H9 (cell line): ENCODE measurements around the gene BATF. TPM values are rescaled to one million over a fixed set of nuclear protein-coding genes. Genes with fewer than 3 reads are reported as not detected.

Experiments
- DNase-seq: peaks from one replicate; pipeline ENCODE4 v3.0.0-alpha.2; 2017
- H2AFZ ChIP-seq: one replicate; pipeline ENCODE4 v1.6.1; 2013; ENCODE audit warnings: mild to moderate bottlenecking, low read length, control low read depth, moderate library complexity
- H2AK5ac ChIP-seq: 2 replicates; pipeline ENCODE4 v1.6.1; 2013; ENCODE audit warnings: low read length, control low read depth, mixed read lengths; ENCODE audit not compliant: insufficient read length
- H2BK120ac ChIP-seq: one replicate; pipeline ENCODE4 v1.6.1; 2013; ENCODE audit warnings: low read depth, mild to moderate bottlenecking, low read length, control low read depth, inconsistent platforms; ENCODE audit not compliant: poor library complexity, severe bottlenecking
- H2BK12ac ChIP-seq: 2 replicates; pipeline ENCODE4 v1.6.1; 2013; ENCODE audit warnings: low read length, control low read depth, mixed read lengths, low read depth; ENCODE audit not compliant: insufficient read length
- H2BK15ac ChIP-seq: 2 replicates; pipeline ENCODE4 v1.6.1; 2013; ENCODE audit warnings: low read depth, low read length, control low read depth
- H2BK20ac ChIP-seq: one replicate; pipeline ENCODE4 v1.6.1; 2013; ENCODE audit warnings: low read depth, mild to moderate bottlenecking, low read length, control low read depth, inconsistent platforms; ENCODE audit not compliant: poor library complexity, severe bottlenecking
- H2BK5ac ChIP-seq: 2 replicates; pipeline ENCODE4 v1.6.1; 2013; ENCODE audit warnings: low read length, control low read depth, mixed read lengths; ENCODE audit not compliant: insufficient read length
- H3K14ac ChIP-seq: 2 replicates; pipeline ENCODE4 v1.6.1; 2013; ENCODE audit warnings: low read length, control low read depth; ENCODE audit not compliant: insufficient read depth
- H3K18ac ChIP-seq: 2 replicates; pipeline ENCODE4 v1.6.1; 2013; ENCODE audit warnings: low read depth, mild to moderate bottlenecking, mixed read lengths, low read length, control low read depth; ENCODE audit not compliant: insufficient read length
- H3K23ac ChIP-seq: 2 replicates; pipeline ENCODE4 v1.6.1; 2013; ENCODE audit warnings: low read length, control low read depth, mixed read lengths, low read depth; ENCODE audit not compliant: insufficient read length
- H3K23me2 ChIP-seq: 2 replicates; pipeline ENCODE4 v1.6.1; 2013; ENCODE audit warnings: low read depth, mild to moderate bottlenecking, mixed read lengths, low read length, control low read depth; ENCODE audit not compliant: insufficient read length, poor library complexity, severe bottlenecking
- H3K27ac ChIP-seq: 2 replicates; pipeline ENCODE4 v1.5.1; 2013; ENCODE audit warnings: low read length, control low read depth, mixed read lengths, low read depth; ENCODE audit not compliant: insufficient read length
- H3K27me3 ChIP-seq: 2 replicates; pipeline ENCODE4 v1.6.1; 2013; ENCODE audit warnings: low read length, control low read depth, inconsistent platforms; ENCODE audit not compliant: insufficient read depth
- H3K4ac ChIP-seq: 2 replicates; pipeline ENCODE4 v1.6.1; 2013; ENCODE audit warnings: low read depth, mild to moderate bottlenecking, control low read depth, inconsistent platforms, low read length, moderate library complexity
- H3K4me1 ChIP-seq: 2 replicates; pipeline ENCODE4 v1.6.1; 2013; ENCODE audit warnings: low read length, control low read depth, inconsistent platforms; ENCODE audit not compliant: insufficient read depth
- H3K4me2 ChIP-seq: 2 replicates; pipeline ENCODE4 v1.6.1; 2013; ENCODE audit warnings: low read length, control low read depth, mixed read lengths; ENCODE audit not compliant: insufficient read length, insufficient read depth
- H3K56ac ChIP-seq: 2 replicates; pipeline ENCODE4 v1.6.1; 2013; ENCODE audit warnings: low read depth, mild to moderate bottlenecking, mixed read lengths, low read length, control low read depth; ENCODE audit not compliant: insufficient read length
- H3K79me1 ChIP-seq: 2 replicates; pipeline ENCODE4 v1.6.1; 2013; ENCODE audit warnings: low read depth, mild to moderate bottlenecking, moderate library complexity, low read length, control low read depth, inconsistent platforms; ENCODE audit not compliant: insufficient read depth, poor library complexity, severe bottlenecking
- H3K79me2 ChIP-seq: 2 replicates; pipeline ENCODE4 v1.6.1; 2013; ENCODE audit warnings: low read length, control low read depth, inconsistent platforms; ENCODE audit not compliant: insufficient read depth
- H3K9ac ChIP-seq: 2 replicates; pipeline ENCODE4 v1.6.1; 2013; ENCODE audit warnings: low read length, control low read depth, mixed read lengths; ENCODE audit not compliant: insufficient read length; ENCODE audit errors: extremely low read depth
- H3K9me3 ChIP-seq: one replicate; pipeline ENCODE4 v1.6.1; 2013; ENCODE audit warnings: low read depth, low read length, inconsistent platforms; ENCODE audit not compliant: control insufficient read depth
- H3T11ph ChIP-seq: one replicate; pipeline ENCODE4 v1.6.1; 2013; ENCODE audit warnings: mild to moderate bottlenecking, low read length, control low read depth, inconsistent platforms
- H4K20me1 ChIP-seq: one replicate; pipeline ENCODE4 v1.6.1; 2013; ENCODE audit not compliant: control insufficient read depth, insufficient read length, insufficient read depth
- H4K5ac ChIP-seq: 2 replicates; pipeline ENCODE4 v1.6.1; 2013; ENCODE audit warnings: low read depth, mild to moderate bottlenecking, mixed read lengths, low read length, control low read depth; ENCODE audit not compliant: insufficient read length
- H4K8ac ChIP-seq: replicated peaks from 2 replicates; pipeline ENCODE4 v1.6.1; 2013; ENCODE audit warnings: low read length, control low read depth, mixed read lengths, low read depth; ENCODE audit not compliant: insufficient read length
- H4K91ac ChIP-seq: 2 replicates; pipeline ENCODE4 v1.6.1; 2013; ENCODE audit warnings: low read depth, mild to moderate bottlenecking, moderate library complexity, mixed read lengths, low read length, control low read depth; ENCODE audit not compliant: insufficient read length
- H3K27ac Mint-ChIP-seq, 3 experiments: 2 replicates in 2 of 3; 3 replicates in 1 of 3; pipeline ENCODE4 v1.8.0; 2020 to 2021; ENCODE audit warnings: mixed read lengths in 3 of 3, mild to moderate bottlenecking in 1 of 3, moderate library complexity in 1 of 3
- H3K27me3 Mint-ChIP-seq: 2 replicates; pipeline ENCODE4 v1.8.0; 2021; ENCODE audit warnings: low read depth, mild to moderate bottlenecking, moderate library complexity, mixed read lengths
- H3K36me3 Mint-ChIP-seq, 3 experiments: 2 replicates in 2 of 3; 3 replicates in 1 of 3; pipeline ENCODE4 v1.8.0; 2020 to 2021; ENCODE audit warnings: low read depth in 3 of 3, mixed read lengths in 3 of 3; ENCODE audit not compliant: insufficient read depth in 1 of 3
- H3K4me1 Mint-ChIP-seq, 2 experiments: 2 replicates each; pipeline ENCODE4 v1.8.0; 2020; ENCODE audit warnings: mixed read lengths in 2 of 2
- H3K4me3 Mint-ChIP-seq, 2 experiments: 2 replicates in 1 of 2; 3 replicates in 1 of 2; pipeline ENCODE4 v1.8.0; 2020 to 2021; ENCODE audit warnings: mild to moderate bottlenecking in 2 of 2, mixed read lengths in 2 of 2, moderate library complexity in 1 of 2
- H3K9me3 Mint-ChIP-seq, 2 experiments: 2 replicates in 1 of 2; 3 replicates in 1 of 2; pipeline ENCODE4 v1.8.0; 2020; ENCODE audit warnings: mild to moderate bottlenecking in 2 of 2, mixed read lengths in 2 of 2, moderate library complexity in 1 of 2
- CTCF ChIP-seq: fragments of 200-600 bp; sonication (generic); conservative IDR thresholded peaks from 3 replicates; pipeline ENCODE4 v1.8.0; 2021; ENCODE audit warnings: antibody characterized with exemption, mild to moderate bottlenecking
- WGBS: extraction: QIAGEN DNeasy Blood & Tissue Kit; methylation state at CpG from one replicate; pipeline ENCODE4 v1.1.7; 2013; ENCODE audit warnings: missing lambda C conversion rate, low lambda C conversion rate, mixed read lengths; ENCODE audit not compliant: insufficient read length; ENCODE audit errors: extremely low coverage; 5-methylcytosine and 5-hydroxymethylcytosine counted together
- total RNA-seq: library from RNA; stranded (reverse); gene quantifications from 2 replicates; pipeline ENCODE4 v1.2.1, GENCODE V29; 2021

BATF gene
- total RNA-seq, 1 experiment from 2014 or later = not detected

GRCh38 chr14:75521415-75522199, 662 bp upstream of the BATF start:
- H4K20me1 ChIP-seq = no peaks in the 10 kb centered on the region
- no peak overlapping the region for H2AFZ ChIP-seq
- H3K4ac ChIP-seq = no peak overlapping the region
- no peak overlapping the region for H3K4me2 ChIP-seq
- H3K23ac ChIP-seq = no peak overlapping the region
- Mint-ChIP-seq H3K4me1 (peaks cover 9% of the 10 kb centered on the region in 2 experiments), H3K36me3 (no peaks in the 10 kb centered on the region), H3K4me3 (no peak overlapping the region), H3K27ac (no peak overlapping the region; a peak in 1 of 7 replicates), H3K9me3 (no peaks in the 10 kb centered on the region), H3K27me3 (peaks cover 2% of the 10 kb centered on the region; the same call in 1 of the 2 replicates)
- no peaks in the 10 kb centered on the region for H3K4me1 ChIP-seq
- no peak overlapping the region for H3K14ac ChIP-seq
- no peak overlapping the region for H3K9ac ChIP-seq
- H3K27me3 ChIP-seq = no peaks in the 10 kb centered on the region
- H2BK20ac ChIP-seq = no peak overlapping the region
- H4K5ac ChIP-seq = no peak overlapping the region
- no peak overlapping the region for H2BK120ac ChIP-seq
- H4K8ac ChIP-seq = no peak overlapping the region
- H3K18ac ChIP-seq = no peak overlapping the region
- no peaks in the 10 kb centered on the region for H3K9me3 ChIP-seq
- H2AK5ac ChIP-seq = no peak overlapping the region
- no CpG with 5 or more reads among the region's 11 CpGs for WGBS
- no peaks in the 10 kb centered on the region for H3K23me2 ChIP-seq
- no peak overlapping the region for H2BK12ac ChIP-seq
- no peak overlapping the region for H3T11ph ChIP-seq
- no peak for DNase-seq
- TF ChIP-seq CTCF = no peak
- H3K56ac ChIP-seq = no peak overlapping the region
- no peak overlapping the region for H2BK15ac ChIP-seq
- no peak overlapping the region for H2BK5ac ChIP-seq
- H3K27ac ChIP-seq = no peak overlapping the region
- H4K91ac ChIP-seq = no peak overlapping the region
- H3K79me2 ChIP-seq = no peaks in the 10 kb centered on the region
- no peaks in the 10 kb centered on the region for H3K79me1 ChIP-seq
